ENCODE data around the gene PIRT.

The PIRT gene

DNA sequence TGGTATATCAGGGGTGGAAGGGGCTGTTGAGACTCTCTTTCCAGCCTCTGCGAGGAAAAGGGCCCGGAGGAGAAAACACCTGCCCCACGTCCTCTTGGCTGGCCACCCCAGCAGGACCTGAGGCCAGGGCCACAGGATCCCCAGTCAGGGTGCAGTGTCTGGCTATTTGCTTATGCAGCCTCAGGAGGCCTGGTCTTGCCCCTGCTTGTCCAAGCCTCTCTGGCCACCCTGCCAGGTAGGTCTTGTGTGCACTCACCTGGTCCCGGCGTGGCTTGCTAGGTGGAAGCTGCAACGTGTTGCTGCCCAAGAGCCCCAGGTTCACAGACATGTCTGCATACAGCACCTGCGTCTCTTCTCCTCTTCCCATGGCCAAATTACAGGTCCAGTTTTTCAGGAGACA is 34.5 kb downstream of the PIRT start:
- Histone ChIP-seq H3K4me1 (ENCODE audit: control insufficient read depth, insufficient read depth, low read length, poor library complexity, severe bottlenecking) (no peaks in the 10 kb centered on the region), H3K4me3 (ENCODE audit: extremely low read depth, insufficient read depth, low read length, poor library complexity, severe bottlenecking) (no peak overlapping the region), H3K9me3 (ENCODE audit: control insufficient read depth, low read length) (no peaks in the 10 kb centered on the region), H3K27ac (ENCODE audit: low read depth, low read length, severe bottlenecking) (no peak overlapping the region), H3K36me3 (ENCODE audit: control insufficient read depth, insufficient read depth, low read length) (no peaks in the 10 kb centered on the region)
- WGBS, 2 experiments (ENCODE audit: insufficient coverage in 2 of 2), result 80 to 96% methylated on average over 6 to 7 of the region's 7 CpGs

DNA sequence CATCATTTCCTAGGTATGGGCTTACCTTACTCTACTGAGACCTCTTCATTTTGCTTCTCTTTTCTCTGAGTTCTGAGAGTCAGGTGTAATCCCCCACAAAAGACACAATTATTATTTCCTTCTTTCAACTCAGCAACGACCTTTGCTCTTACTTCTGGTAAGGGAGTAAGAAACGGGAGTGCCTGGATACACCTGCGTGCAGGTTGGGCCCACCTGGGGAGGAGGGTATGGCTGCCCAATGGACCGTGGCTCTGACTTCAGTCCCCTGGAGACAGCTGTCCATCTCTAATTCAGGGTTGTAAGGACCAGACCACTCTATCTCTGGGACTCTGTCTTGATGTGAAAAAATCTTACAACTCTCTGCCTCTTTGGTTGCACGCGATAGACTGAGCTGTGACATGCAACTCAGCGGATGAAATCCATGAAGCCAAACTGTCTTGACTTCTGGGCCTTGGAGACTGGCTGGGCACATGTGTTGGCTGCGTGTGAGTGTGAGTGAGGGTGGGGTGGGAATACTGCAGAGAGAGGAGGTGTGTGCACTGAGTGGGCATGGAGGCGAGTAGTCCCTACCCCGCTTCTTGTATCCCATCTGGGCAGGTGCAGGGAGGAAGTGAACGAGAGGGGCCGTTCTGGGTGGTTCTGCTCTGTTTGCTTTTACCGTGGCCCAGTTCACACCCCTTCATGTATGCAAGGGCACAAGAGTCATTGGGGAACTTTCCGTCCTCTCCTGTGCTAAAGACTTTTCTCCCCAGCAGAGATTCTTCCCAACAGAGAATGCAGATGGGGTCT is 35.2 kb downstream of the PIRT start:
- H3K4me3 ChIP-seq (ENCODE audit: extremely low read depth, insufficient read depth, low read length, poor library complexity, severe bottlenecking), result no peak overlapping the region
- H3K36me3 ChIP-seq (ENCODE audit: control insufficient read depth, insufficient read depth, low read length), result no peaks in the 10 kb centered on the region
- WGBS, 2 experiments (ENCODE audit: insufficient coverage in 2 of 2), result 91 to 93% methylated on average over 7 to 8 of the region's 14 CpGs
- no peaks in the 10 kb centered on the region for H3K9me3 ChIP-seq (ENCODE audit: control insufficient read depth, low read length)
- no peaks in the 10 kb centered on the region for H3K4me1 ChIP-seq (ENCODE audit: control insufficient read depth, insufficient read depth, low read length, poor library complexity, severe bottlenecking)
- H3K27ac ChIP-seq (ENCODE audit: low read depth, low read length, severe bottlenecking), result no peak overlapping the region

DNA sequence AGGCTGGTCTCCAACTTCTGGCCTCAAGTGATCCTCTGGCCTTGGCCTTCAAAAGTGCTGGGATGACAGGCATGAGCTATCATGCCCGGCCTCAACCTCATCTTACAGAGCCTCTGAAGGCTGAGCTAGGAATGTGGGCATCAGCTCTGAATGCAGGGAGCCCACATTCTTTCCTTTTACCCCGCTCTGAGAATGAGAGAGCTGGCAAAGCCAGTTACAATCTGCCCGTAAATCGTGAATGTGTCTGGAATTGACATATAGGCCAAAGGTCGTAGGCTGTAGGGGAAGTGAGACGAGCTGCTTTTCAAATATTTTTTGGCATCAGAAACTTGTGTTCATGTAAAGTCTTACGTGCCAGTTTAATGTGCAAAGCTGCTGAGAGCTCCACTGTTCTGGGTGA is 38.5 kb downstream of the PIRT start:
- H3K4me1 ChIP-seq (ENCODE audit: control insufficient read depth, insufficient read depth, low read length, poor library complexity, severe bottlenecking), result no peaks in the 10 kb centered on the region
- no peaks in the 10 kb centered on the region for H3K36me3 ChIP-seq (ENCODE audit: control insufficient read depth, insufficient read depth, low read length)
- no peaks in the 10 kb centered on the region for H3K9me3 ChIP-seq (ENCODE audit: control insufficient read depth, low read length)
- 92 to 94% methylated on average over 6 to 7 of the region's 7 CpGs for WGBS, 2 experiments (ENCODE audit: insufficient coverage in 2 of 2)
- no peak overlapping the region for H3K27ac ChIP-seq (ENCODE audit: low read depth, low read length, severe bottlenecking)
- H3K4me3 ChIP-seq (ENCODE audit: extremely low read depth, insufficient read depth, low read length, poor library complexity, severe bottlenecking), result no peak overlapping the region

DNA sequence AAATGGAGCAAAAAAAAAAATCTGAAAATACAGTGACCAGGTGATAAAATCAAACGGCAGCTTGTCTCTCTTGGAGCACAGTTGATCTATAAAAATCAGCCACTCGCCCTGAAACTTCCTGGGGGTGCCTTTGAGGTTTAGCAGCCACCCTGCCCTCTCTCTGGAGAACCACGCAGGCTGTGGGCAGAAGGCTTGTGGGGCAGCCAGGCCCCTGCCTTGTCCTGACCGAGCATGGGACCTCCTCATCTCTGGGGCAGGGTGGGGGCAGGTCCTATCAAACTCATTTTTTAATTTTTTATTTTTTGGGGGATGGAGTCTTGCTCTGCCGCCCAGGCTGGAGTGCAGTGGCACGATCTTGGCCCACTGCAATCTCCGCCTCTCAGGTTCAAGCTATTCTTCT is 39.0 kb downstream of the PIRT start:
- Histone ChIP-seq H3K4me1 (ENCODE audit: control insufficient read depth, insufficient read depth, low read length, poor library complexity, severe bottlenecking) (no peaks in the 10 kb centered on the region), H3K27ac (ENCODE audit: low read depth, low read length, severe bottlenecking) (no peak overlapping the region), H3K9me3 (ENCODE audit: control insufficient read depth, low read length) (no peaks in the 10 kb centered on the region), H3K4me3 (ENCODE audit: extremely low read depth, insufficient read depth, low read length, poor library complexity, severe bottlenecking) (no peak overlapping the region), H3K36me3 (ENCODE audit: control insufficient read depth, insufficient read depth, low read length) (no peaks in the 10 kb centered on the region)
- WGBS, 2 experiments (ENCODE audit: insufficient coverage in 2 of 2), result 90 to 95% methylated on average over 5 to 7 of the region's 7 CpGs

DNA sequence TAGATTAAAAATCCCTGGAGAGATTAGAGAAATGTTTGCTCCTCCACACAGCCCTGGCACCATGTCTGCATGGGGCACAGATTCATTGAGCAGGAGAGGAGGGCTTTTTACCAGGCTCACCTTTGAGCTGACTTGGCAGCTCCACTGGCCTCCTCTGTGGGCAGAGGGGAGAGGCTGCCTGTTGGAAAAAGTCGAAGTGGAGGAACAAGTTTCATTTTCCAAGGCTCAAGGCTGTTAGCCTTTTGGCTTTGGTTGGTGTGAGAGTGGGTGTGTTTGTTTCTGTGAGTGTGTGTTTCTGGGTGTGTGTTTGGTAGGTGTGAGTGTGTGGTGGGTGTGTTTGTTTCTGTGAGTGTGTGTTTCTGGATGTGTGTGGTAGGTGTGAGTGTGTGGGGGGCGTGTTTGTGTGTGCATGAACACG is 39.5 kb downstream of the PIRT start:
- no peaks in the 10 kb centered on the region for H3K9me3 ChIP-seq (ENCODE audit: control insufficient read depth, low read length)
- H3K36me3 ChIP-seq (ENCODE audit: control insufficient read depth, insufficient read depth, low read length), result no peaks in the 10 kb centered on the region
- H3K27ac ChIP-seq (ENCODE audit: low read depth, low read length, severe bottlenecking), result no peak overlapping the region
- 83 to 85% methylated on average over 3 of the region's 3 CpGs for WGBS, 2 experiments (ENCODE audit: insufficient coverage in 2 of 2)
- H3K4me1 ChIP-seq (ENCODE audit: control insufficient read depth, insufficient read depth, low read length, poor library complexity, severe bottlenecking), result no peaks in the 10 kb centered on the region
- no peak overlapping the region for H3K4me3 ChIP-seq (ENCODE audit: extremely low read depth, insufficient read depth, low read length, poor library complexity, severe bottlenecking)

DNA sequence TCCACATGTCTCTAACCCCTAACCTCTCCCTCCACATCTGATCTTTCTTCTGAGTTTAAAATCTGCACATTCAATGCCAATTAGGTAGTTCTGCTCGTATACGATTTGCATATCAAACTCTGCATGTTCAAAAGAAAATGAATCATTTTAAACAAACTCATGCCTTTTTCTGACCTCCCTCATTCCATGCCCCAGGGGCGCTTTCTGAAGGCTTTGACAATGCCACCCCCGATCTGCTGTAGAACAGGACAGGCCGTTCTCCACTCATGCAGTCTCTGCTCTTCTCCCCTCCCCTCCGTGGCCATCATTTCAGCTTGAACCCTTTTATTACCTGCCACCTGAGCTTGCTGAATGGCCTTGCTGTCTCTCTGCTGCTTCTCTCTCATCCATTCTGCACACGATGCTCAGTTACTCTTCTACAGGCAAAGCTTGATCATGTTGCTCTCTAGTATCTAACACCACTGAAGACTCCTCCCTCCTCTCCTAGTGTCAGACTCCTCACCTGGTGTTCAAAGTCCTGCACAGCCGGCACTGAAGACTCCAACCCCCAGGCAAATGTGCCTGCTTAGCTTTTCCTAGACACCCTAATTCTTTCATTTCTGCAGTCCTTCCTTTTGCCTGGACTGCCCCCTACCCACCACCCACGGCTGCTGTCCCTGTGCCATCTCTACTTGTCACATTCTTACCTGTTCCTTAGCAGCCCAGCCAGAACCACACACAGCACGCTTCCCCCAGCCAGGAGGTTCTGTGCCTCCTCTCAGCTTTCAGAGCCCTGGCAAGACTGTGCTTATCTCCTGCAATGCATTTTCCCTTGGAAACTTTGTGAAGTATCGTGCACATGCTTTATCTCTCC is 40.2 kb downstream of the PIRT start:
- Histone ChIP-seq H3K27ac (ENCODE audit: low read depth, low read length, severe bottlenecking) (no peak overlapping the region), H3K36me3 (ENCODE audit: control insufficient read depth, insufficient read depth, low read length) (no peaks in the 10 kb centered on the region), H3K4me1 (ENCODE audit: control insufficient read depth, insufficient read depth, low read length, poor library complexity, severe bottlenecking) (no peaks in the 10 kb centered on the region), H3K4me3 (ENCODE audit: extremely low read depth, insufficient read depth, low read length, poor library complexity, severe bottlenecking) (no peak overlapping the region), H3K9me3 (ENCODE audit: control insufficient read depth, low read length) (no peaks in the 10 kb centered on the region)
- WGBS, 2 experiments (ENCODE audit: insufficient coverage in 2 of 2), result 72 to 77% methylated on average over 10 of the region's 11 CpGs

DNA sequence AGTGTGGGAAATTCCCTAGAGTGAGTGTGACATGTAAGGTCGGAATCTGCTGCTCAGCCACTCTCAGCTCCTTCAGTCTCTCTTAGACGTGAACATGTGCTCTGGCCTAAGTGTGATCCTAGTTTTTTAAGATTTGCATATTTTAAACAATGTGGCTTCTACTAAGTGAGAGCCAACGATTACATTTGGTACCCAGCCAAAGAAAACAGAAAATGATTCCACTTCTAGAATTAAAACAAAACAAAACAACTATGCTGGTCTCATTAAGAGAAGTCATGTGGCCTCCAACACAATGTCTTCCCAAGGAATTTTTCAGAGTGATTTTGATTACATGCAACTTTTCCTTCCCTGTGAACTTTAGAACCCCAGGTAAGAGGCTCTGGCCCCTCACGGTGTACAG is 44.1 kb downstream of the PIRT start:
- Histone ChIP-seq H3K36me3 (ENCODE audit: control insufficient read depth, insufficient read depth, low read length) (no peaks in the 10 kb centered on the region), H3K4me1 (ENCODE audit: control insufficient read depth, insufficient read depth, low read length, poor library complexity, severe bottlenecking) (no peaks in the 10 kb centered on the region), H3K4me3 (ENCODE audit: extremely low read depth, insufficient read depth, low read length, poor library complexity, severe bottlenecking) (no peak overlapping the region), H3K27ac (ENCODE audit: low read depth, low read length, severe bottlenecking) (no peak overlapping the region), H3K9me3 (ENCODE audit: control insufficient read depth, low read length) (no peaks in the 10 kb centered on the region)
- WGBS, 2 experiments (ENCODE audit: insufficient coverage in 2 of 2), result 86% methylated on average over 1 of the region's 4 CpGs; no CpG with 5 or more reads in 1 of the 2 experiments

DNA sequence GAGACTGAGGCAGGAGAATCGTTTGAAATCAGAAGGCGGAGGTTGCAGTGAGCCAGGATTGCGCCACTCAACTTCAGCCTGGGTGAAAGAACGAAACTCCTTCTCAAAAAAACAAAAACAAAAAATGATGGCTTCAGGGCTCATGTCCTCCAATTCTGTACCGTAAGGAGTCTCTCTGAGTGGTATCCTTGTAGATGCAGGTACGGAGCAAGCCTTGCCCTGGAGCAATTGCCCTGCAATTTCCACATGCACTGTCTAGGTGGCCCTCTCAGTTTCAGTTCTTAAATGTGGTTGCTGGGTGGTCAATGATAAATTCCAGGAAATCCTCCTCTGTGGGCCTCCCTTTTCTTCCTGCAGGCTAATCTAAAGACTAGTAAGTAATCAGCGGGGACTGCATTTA is 44.6 kb downstream of the PIRT start:
- Histone ChIP-seq H3K9me3 (ENCODE audit: control insufficient read depth, low read length) (no peaks in the 10 kb centered on the region), H3K4me3 (ENCODE audit: extremely low read depth, insufficient read depth, low read length, poor library complexity, severe bottlenecking) (no peak overlapping the region), H3K4me1 (ENCODE audit: control insufficient read depth, insufficient read depth, low read length, poor library complexity, severe bottlenecking) (no peaks in the 10 kb centered on the region), H3K27ac (ENCODE audit: low read depth, low read length, severe bottlenecking) (no peak overlapping the region), H3K36me3 (ENCODE audit: control insufficient read depth, insufficient read depth, low read length) (no peaks in the 10 kb centered on the region)
- 93 to 96% methylated on average over 6 to 7 of the region's 7 CpGs for WGBS, 2 experiments (ENCODE audit: insufficient coverage in 2 of 2)

DNA sequence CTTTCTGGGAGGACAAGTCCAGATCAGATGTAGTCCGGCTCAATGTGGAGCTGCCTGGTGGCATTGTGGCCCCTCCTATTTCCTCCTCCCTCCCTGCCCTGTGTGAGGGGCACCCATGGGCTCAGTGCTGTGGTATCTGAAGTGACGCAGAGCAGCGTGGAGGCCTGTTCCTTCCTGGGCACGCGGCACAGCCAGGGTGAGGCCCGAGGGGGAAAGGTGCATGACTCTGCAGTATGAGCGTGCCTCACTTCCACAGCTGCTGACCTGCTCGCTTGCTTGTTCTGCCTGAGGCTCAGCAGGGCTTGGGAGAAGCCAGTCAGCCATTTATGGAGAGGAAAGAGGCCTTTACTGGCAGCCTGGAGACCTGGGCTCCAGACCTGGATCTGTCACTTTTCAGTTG is 45.7 kb downstream of the PIRT start:
- H3K4me1 ChIP-seq (ENCODE audit: control insufficient read depth, insufficient read depth, low read length, poor library complexity, severe bottlenecking), result no peaks in the 10 kb centered on the region
- H3K9me3 ChIP-seq (ENCODE audit: control insufficient read depth, low read length), result no peaks in the 10 kb centered on the region
- WGBS, 2 experiments (ENCODE audit: insufficient coverage in 2 of 2), result 80 to 81% methylated on average over 2 to 7 of the region's 8 CpGs
- H3K27ac ChIP-seq (ENCODE audit: low read depth, low read length, severe bottlenecking), result no peak overlapping the region
- no peak overlapping the region for H3K4me3 ChIP-seq (ENCODE audit: extremely low read depth, insufficient read depth, low read length, poor library complexity, severe bottlenecking)
- no peaks in the 10 kb centered on the region for H3K36me3 ChIP-seq (ENCODE audit: control insufficient read depth, insufficient read depth, low read length)

DNA sequence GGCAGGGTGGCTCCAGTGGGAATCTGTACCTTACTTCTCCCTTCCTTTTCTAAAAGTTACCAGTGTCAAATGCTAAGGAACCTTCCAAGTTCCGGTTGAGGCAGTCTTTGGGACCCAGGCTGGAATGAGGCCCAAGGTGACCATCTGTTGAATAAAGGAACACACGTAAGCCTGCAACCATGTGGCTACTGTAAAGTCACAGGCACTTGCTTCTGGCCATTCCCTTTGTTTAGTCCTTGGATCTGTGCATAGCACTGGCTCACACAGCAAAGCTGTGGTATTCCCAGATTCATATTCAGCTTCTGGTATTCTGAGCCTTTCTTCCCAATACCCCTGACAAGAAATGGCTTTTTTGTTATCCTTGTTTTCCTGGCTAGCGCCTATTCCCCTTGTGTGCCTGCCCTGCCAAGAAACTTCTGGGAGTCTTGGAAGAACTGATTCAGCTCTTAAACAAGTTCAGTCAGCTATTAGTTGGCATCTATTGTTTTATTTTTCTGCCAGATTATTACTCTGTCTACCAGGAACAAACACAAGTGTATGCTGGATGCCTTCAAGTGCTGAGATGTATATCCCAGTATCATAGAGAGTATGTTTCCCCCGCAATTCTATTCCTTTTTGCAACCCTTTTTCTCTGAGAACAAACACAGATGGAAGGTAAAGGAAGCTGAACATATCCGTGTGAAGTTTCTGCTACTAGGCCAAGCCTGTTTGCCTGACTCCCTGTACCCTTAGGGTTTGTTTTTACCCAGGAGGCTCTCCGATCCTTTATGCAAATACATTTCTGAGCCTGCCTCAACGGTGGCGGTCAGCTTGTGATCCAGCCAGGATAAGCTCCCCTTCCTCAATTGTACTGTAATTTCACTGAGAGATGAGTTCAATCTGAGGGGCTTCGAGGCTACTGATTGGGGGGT is 47.1 kb downstream of the PIRT start:
- Histone ChIP-seq H3K27ac (ENCODE audit: low read depth, low read length, severe bottlenecking) (no peak overlapping the region), H3K4me3 (ENCODE audit: extremely low read depth, insufficient read depth, low read length, poor library complexity, severe bottlenecking) (no peak overlapping the region), H3K4me1 (ENCODE audit: control insufficient read depth, insufficient read depth, low read length, poor library complexity, severe bottlenecking) (no peaks in the 10 kb centered on the region), H3K9me3 (ENCODE audit: control insufficient read depth, low read length) (no peaks in the 10 kb centered on the region), H3K36me3 (ENCODE audit: control insufficient read depth, insufficient read depth, low read length) (no peaks in the 10 kb centered on the region)
- 79 to 92% methylated on average over 5 to 8 of the region's 9 CpGs for WGBS, 2 experiments (ENCODE audit: insufficient coverage in 2 of 2)

All from mesodermal cell (in vitro differentiated cells).